ENCODE measurements around the gene SLC25A19.
A peak's percentile ranks its signal among the peaks of the same experiment; 100 is the strongest.

The SLC25A19 gene

DNA sequence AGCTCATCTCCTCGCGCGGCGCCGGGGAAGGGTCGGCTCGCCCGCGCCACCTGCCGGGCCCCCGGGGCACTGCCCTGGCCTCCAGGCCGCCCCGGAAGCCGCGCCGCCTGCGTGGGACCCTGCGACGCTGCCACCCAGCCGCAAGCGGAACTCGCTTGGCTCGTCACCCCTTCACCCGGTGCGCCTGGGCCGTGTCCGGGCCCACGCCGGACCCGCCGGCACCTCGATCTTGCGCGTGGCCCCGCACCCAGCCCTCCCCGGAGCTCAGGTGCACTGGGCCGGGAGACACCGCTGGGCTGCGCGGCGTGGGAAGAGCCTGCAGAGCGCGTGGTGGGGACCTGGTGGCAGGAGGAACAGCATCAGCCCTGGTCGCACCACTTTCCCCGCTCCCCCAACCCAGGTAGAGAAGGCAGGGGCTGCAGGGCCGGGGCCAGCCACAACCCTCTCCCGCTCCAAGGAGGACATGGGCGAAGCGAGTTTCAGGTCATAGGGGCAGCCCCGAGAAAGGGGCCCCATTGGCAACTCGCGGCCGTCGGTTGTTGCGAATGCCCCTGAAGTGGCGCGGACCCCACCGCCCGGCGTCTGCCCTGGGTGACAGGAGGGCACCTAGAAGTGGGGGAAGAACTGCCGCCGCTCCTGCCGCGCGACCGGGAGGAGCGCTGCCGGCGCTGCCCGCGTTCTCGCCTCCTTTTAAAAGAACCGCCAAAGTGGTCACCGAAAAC is 17.8 kb downstream of the SLC25A19 start:
- DNase-seq (ENCODE audit: low spot score), result peak; percentile 99
- TF ChIP-seq, protein P1, sequence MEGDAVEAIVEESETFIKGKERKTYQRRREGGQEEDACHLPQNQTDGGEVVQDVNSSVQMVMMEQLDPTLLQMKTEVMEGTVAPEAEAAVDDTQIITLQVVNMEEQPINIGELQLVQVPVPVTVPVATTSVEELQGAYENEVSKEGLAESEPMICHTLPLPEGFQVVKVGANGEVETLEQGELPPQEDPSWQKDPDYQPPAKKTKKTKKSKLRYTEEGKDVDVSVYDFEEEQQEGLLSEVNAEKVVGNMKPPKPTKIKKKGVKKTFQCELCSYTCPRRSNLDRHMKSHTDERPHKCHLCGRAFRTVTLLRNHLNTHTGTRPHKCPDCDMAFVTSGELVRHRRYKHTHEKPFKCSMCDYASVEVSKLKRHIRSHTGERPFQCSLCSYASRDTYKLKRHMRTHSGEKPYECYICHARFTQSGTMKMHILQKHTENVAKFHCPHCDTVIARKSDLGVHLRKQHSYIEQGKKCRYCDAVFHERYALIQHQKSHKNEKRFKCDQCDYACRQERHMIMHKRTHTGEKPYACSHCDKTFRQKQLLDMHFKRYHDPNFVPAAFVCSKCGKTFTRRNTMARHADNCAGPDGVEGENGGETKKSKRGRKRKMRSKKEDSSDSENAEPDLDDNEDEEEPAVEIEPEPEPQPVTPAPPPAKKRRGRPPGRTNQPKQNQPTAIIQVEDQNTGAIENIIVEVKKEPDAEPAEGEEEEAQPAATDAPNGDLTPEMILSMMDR (IDR thresholded peaks at IDR 0.05; ENCODE audit: extremely low read depth, missing control alignments), result peak; percentile 91

DNA sequence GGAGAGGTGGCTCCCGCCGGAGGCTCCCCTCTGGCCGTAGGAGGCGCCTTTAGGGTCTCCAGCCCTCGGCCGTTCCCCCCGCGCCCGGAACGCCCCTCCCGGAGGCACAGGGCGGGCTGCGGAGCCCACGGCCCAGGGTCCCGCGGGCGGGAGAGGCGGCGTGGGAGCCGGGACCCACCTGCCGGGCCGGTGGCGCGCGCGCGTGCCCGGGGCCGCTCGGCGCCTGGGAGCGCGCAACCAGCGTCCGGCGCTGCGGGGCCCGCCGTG is 18.3 kb downstream of the SLC25A19 start, which contains the start of gene MIF4GD:
Gene MIF4GD (minus strand): TSS at position 266 of the 267 bp plus-strand sequence. CDS start 1,036 bp downstream, outside the sequence.
- no peak for DNase-seq (ENCODE audit: low spot score)
- TF ChIP-seq, protein P1 (IDR thresholded peaks at IDR 0.05; ENCODE audit: extremely low read depth, missing control alignments), result no peak

DNA sequence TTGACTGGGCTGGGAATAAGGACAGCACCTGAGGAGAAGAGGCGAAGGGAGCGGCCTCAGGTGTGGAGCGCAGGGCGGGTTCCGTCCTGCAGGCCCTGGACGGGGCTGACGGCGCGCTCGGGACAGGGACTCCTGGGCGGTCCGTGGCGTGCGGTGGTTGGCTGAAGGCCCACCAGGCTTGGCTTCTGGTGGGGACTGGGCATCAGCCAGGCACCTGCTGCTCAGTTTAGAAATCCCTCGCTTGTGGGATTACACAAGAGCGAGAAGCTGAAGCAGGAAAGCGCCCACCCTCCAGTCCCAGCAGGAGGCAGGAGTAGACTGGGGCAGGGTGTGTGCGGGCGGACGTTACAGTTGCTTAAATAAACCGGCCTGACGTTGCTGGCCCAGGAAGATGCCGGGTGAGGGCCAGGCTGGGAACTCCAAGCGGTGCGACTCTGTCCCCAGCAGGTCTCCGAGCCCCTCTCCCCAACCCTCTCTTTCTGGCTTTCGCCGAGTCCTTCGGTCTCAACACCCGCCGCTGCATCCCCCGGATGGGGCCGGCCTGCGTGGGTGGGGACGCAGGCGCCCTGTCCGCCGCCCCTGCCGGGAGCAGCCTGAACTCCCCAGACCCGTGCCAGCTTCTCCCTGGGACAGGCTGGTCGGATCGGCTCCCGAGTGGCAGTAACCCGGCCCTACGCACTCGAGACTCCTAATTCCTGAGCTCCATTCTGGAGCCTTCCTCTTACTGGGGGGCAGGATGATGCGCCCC is 18.8 kb downstream of the SLC25A19 start:
- DNase-seq (ENCODE audit: low spot score), result peak; percentile 88
- TF ChIP-seq, protein P1 (IDR thresholded peaks at IDR 0.05; ENCODE audit: extremely low read depth, missing control alignments), result peak; percentile 8

DNA sequence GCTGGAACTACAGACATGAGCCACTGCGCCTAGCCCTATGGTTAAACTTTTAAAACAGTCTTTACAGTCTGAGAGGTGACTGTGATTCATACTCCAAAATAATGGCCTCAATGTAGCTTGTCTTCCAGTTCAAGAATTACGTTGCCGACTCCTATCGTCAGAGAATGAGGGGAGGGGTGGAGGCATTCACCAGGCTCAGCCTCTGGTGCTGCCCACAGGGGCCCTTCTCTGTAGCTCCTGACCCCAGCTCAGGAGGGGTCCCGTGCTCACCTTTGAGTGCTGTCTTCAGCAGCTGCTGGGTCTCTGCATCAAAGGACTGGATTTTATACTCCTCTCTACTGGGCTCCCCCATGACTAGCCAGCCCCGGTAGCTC is 19.4 kb downstream of the SLC25A19 start:
- DNase-seq (ENCODE audit: low spot score), result no peak
- TF ChIP-seq, protein P1 (IDR thresholded peaks at IDR 0.05; ENCODE audit: extremely low read depth, missing control alignments), result no peak

DNA sequence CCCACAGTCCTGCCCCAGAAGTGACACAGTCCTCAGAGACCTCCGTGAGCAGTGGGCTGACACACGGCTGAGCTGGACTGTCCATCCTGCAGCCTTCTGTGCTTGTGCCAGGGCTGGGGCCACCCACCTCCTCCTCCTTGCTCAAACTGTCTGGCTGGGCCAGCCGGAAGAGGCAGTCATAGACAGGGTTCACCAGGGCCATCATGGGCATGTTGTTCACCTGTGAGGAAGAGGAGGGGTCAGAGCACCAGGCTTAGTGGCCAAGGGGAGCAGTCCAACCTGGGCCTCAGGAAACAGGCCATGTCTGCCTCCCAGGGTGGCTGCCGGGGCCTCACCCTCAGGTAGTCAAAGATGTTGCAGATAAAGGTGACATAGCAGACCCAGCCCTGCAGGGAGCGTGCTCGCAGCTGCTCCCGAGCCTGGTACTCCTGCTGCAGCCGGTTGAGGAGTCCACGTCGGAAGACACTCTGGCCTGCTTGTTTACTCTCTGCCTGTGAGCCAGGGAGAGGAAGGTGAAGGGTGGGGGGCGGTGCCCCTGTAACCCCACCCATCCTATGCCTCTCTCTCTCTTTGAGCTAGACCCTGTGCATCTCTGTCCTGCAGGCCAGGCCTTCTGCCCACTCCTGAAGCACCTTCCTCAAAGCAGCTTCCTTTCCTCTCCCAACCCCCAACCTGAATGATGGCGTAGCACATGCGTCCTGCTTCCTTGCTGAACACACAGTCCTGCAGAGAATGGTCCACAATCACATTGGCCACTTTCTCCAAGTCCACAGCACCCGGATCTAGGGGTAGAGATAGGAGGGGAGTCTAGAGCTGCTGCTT is 21.6 kb downstream of the SLC25A19 start:
- no peak for DNase-seq (ENCODE audit: low spot score)
- TF ChIP-seq, protein P1 (IDR thresholded peaks at IDR 0.05; ENCODE audit: extremely low read depth, missing control alignments), result no peak

DNA sequence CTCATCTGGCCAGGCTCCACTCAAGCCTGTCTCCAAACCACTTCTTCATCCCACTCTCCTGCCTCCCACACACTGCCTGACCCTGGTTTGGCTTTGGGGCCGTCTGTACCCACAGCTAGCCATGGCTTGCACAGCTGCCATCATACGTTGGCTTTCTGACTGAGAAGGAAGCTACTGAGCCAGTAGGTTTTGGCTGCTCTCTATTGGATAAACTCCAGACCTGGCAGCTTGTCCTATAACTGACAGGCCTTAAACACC is 22.2 kb downstream of the SLC25A19 start:
- TF ChIP-seq, protein P1 (IDR thresholded peaks at IDR 0.05; ENCODE audit: extremely low read depth, missing control alignments), result no peak
- no peak for DNase-seq (ENCODE audit: low spot score)
